ENCODE results near the gene VASH2.

DNA sequence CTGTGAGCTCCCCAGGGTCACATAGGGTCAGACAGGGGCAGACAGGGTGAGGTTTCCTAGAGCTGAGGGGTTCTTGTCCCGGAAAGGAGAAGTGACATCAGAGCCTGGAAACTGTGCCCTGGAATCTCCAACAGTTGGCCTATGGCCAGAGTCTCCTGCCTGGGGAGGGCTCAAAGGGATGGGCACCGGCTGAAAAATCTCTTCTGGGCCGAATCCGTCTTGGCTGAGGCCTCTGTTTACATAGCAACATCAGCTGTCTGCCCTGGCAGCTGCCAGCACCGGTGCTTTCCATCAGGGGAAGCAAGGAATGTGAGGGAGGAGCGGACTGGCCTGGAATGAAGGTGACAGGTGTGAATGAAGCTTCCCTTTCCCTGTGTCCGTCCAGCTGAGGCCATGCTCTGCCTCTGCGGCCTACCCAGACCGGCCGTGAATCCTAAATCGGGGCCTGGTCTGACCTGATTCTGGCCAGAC, 30.7 kb downstream of the VASH2 start:
- TF ChIP-seq, protein P1, sequence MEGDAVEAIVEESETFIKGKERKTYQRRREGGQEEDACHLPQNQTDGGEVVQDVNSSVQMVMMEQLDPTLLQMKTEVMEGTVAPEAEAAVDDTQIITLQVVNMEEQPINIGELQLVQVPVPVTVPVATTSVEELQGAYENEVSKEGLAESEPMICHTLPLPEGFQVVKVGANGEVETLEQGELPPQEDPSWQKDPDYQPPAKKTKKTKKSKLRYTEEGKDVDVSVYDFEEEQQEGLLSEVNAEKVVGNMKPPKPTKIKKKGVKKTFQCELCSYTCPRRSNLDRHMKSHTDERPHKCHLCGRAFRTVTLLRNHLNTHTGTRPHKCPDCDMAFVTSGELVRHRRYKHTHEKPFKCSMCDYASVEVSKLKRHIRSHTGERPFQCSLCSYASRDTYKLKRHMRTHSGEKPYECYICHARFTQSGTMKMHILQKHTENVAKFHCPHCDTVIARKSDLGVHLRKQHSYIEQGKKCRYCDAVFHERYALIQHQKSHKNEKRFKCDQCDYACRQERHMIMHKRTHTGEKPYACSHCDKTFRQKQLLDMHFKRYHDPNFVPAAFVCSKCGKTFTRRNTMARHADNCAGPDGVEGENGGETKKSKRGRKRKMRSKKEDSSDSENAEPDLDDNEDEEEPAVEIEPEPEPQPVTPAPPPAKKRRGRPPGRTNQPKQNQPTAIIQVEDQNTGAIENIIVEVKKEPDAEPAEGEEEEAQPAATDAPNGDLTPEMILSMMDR (IDR thresholded peaks at IDR 0.05), result no peak
- TF ChIP-seq POLR2A (IDR thresholded peaks at IDR 0.05), result no peak
